GM12878 (cell line): ENCODE data around the gene C3orf20. TPM values are rescaled to one million over a fixed set of nuclear protein-coding genes. Genes with fewer than 3 reads are reported as not detected.

ENCODE experiments used
- ATAC-seq: fragments of 200-7000 bp; cut with Tn5 transposase; 3 replicates; pipeline ENCODE4 v1.9.1; 2020; ENCODE audit warnings: mild to moderate bottlenecking, moderate library complexity
- BruUV-seq: library from RNA; stranded (reverse); fragments of 400-500 nt; replicated peaks from 2 replicates; lab custom pipeline; 2021; lab: Mats Ljungman, UMichigan
- CTCF ChIA-PET: fragments of 300-600 bp; sonication (Branson Sonifier 250); formaldehyde crosslinking; extraction: SDS; loops from one replicate; lab custom pipeline; 2021; ENCODE audit warnings: inconsistent platforms; lab: Yijun Ruan, JAX
- POLR2A ChIA-PET: fragments of 350-600 bp; formaldehyde crosslinking; extraction: SDS; loops from one replicate; lab custom pipeline; 2021; ENCODE audit warnings: inconsistent platforms; lab: Charles Lee
- RAD21 ChIA-PET: fragments of 300-600 bp; sonication (Branson Sonifier 250); formaldehyde crosslinking; loops from one replicate; lab custom pipeline; 2023; ENCODE audit warnings: antibody characterized with exemption; ENCODE audit not compliant: unreplicated experiment; lab: Charles Lee
- SMC1A ChIA-PET: fragments of 300-600 bp; sonication (Branson Sonifier 250); formaldehyde crosslinking; loops from one replicate; lab custom pipeline; 2023; ENCODE audit not compliant: unreplicated experiment, uncharacterized antibody; lab: Charles Lee
- DNase-seq: peaks from one replicate; pipeline ENCODE4 v3.0.0-alpha.2; 2011; ENCODE audit warnings: low read depth, low spot score
- FAIRE-seq: peaks from 3 replicates; lab custom pipeline; 2011; peaks lifted over from hg19 to GRCh38; lab: Jason Lieb, UNC
- H2AFZ ChIP-seq: 2 replicates; pipeline ENCODE4 v1.6.0; 2011; ENCODE audit warnings: low read depth, low read length, control low read depth; ENCODE audit not compliant: control insufficient read depth
- H3K27ac ChIP-seq: 2 replicates; pipeline ENCODE4 v1.5.1; 2011; ENCODE audit warnings: control low read depth; ENCODE audit not compliant: control insufficient read depth, insufficient read depth
- H3K27me3 ChIP-seq, 2 experiments: replicated peaks in 1 of 2; 2 replicates each; pipeline versions ENCODE4 v1.6.0 to v1.6.1; 2011; ENCODE audit warnings: low read length in 1 of 2; ENCODE audit not compliant: control insufficient read depth in 2 of 2, insufficient read depth in 2 of 2
- H3K36me3 ChIP-seq, 2 experiments: 2 replicates each; pipeline ENCODE4 v1.5.1; 2011; ENCODE audit warnings: low read length in 1 of 2; ENCODE audit not compliant: control insufficient read depth in 2 of 2, insufficient read depth in 2 of 2
- H3K4me1 ChIP-seq: 2 replicates; pipeline ENCODE4 v1.6.1; 2011; ENCODE audit warnings: mild to moderate bottlenecking, low read length, moderate library complexity, mixed read lengths; ENCODE audit not compliant: control insufficient read depth, insufficient read depth
- H3K4me2 ChIP-seq: 2 replicates; pipeline ENCODE4 v1.6.0; 2011; ENCODE audit warnings: control low read depth; ENCODE audit not compliant: control insufficient read depth, insufficient read depth
- H3K4me3 ChIP-seq: fragments of 200-600 bp; sonication (generic); 2 replicates; pipeline ENCODE4 v1.5.1; 2016
- H3K79me2 ChIP-seq: 2 replicates; pipeline ENCODE4 v1.6.0; 2011; ENCODE audit warnings: low read length; ENCODE audit not compliant: control insufficient read depth, insufficient read depth
- H3K9ac ChIP-seq: 2 replicates; pipeline ENCODE4 v1.8.0; 2011; ENCODE audit warnings: low read length, control low read depth, mixed read lengths; ENCODE audit not compliant: control insufficient read depth, insufficient read depth
- H3K9me3 ChIP-seq: replicated peaks from 3 replicates; pipeline ENCODE4 v1.5.1; 2011; ENCODE audit warnings: mild to moderate bottlenecking, low read length; ENCODE audit not compliant: control insufficient read depth, insufficient read depth
- H4K20me1 ChIP-seq: 2 replicates; pipeline ENCODE4 v1.6.0; 2011; ENCODE audit not compliant: control insufficient read depth, insufficient read depth
- BACH1 ChIP-seq: fragments of 450-650 bp; IDR thresholded peaks from 2 replicates; pipeline ENCODE4 v1.6.1; 2017; ENCODE audit warnings: mild to moderate bottlenecking, borderline replicate concordance
- CBX5 ChIP-seq: sonication (generic); IDR thresholded peaks from 2 replicates; pipeline ENCODE4 v1.6.1; 2016; ENCODE audit warnings: low read depth, moderate library complexity, mild to moderate bottlenecking, inconsistent platforms
- CHD1 ChIP-seq: IDR thresholded peaks from 2 replicates; pipeline ENCODE4 v1.6.1; 2012; ENCODE audit warnings: low read depth, low read length, improper control_type of control experiment
- CREM ChIP-seq: IDR thresholded peaks from 2 replicates; pipeline ENCODE4 v1.6.1; 2014; ENCODE audit warnings: antibody characterized with exemption, low read depth
- MTA2 ChIP-seq: fragments of 450-650 bp; IDR thresholded peaks from 2 replicates; pipeline ENCODE4 v1.6.1; 2016; ENCODE audit warnings: low read depth, mild to moderate bottlenecking, moderate library complexity
- MXI1 ChIP-seq: fragments of 150-350 bp; IDR thresholded peaks from 2 replicates; pipeline ENCODE4 v1.6.1; 2011; ENCODE audit warnings: low read depth, mild to moderate bottlenecking, inconsistent platforms, low read length, improper control_type of control experiment
- NRF1 ChIP-seq: conservative IDR thresholded peaks from 2 replicates; pipeline ENCODE4 v1.6.1; 2011; ENCODE audit warnings: mild to moderate bottlenecking, low read depth, low read length, improper control_type of control experiment
- RB1 ChIP-seq: fragments of 450-650 bp; formaldehyde crosslinking; IDR thresholded peaks from 2 replicates; pipeline ENCODE4 v1.6.1; 2017; ENCODE audit warnings: mild to moderate bottlenecking, borderline replicate concordance
- RBBP5 ChIP-seq: fragments of 200-600 bp; sonication (generic); conservative IDR thresholded peaks from 2 replicates; pipeline ENCODE4 v1.6.1; 2016
- RUNX3 ChIP-seq: IDR thresholded peaks from 2 replicates; pipeline ENCODE4 v1.6.1; 2012; ENCODE audit warnings: low read length, inconsistent platforms
- SMAD5 ChIP-seq: IDR thresholded peaks from 2 replicates; pipeline ENCODE4 v1.6.1; 2016; ENCODE audit warnings: antibody characterized with exemption, low read depth
- SMC3 ChIP-seq: IDR thresholded peaks from 2 replicates; pipeline ENCODE4 v1.6.1; 2011; ENCODE audit warnings: low read length, improper control_type of control experiment, borderline replicate concordance
- STAT3 ChIP-seq: IDR thresholded peaks from 2 replicates; pipeline ENCODE4 v1.6.1; 2011; ENCODE audit warnings: low read depth, low read length, improper control_type of control experiment
- SUPT20H ChIP-seq: IDR thresholded peaks from 2 replicates; pipeline ENCODE4 v1.6.1; 2011; ENCODE audit warnings: low read depth, mild to moderate bottlenecking, low read length, moderate library complexity, borderline replicate concordance; ENCODE audit not compliant: control insufficient read depth
- TBL1XR1 ChIP-seq: IDR thresholded peaks from 2 replicates; pipeline ENCODE4 v1.6.1; 2012; ENCODE audit warnings: low read depth, low read length, improper control_type of control experiment
- YBX1 ChIP-seq: fragments of 450-650 bp; IDR thresholded peaks from 2 replicates; pipeline ENCODE4 v1.6.1; 2016; ENCODE audit warnings: antibody characterized with exemption
- WGBS: methylation state at CpG from one replicate; pipeline ENCODE4 v1.1.6; 2016; ENCODE audit warnings: low lambda C conversion rate; ENCODE audit not compliant: insufficient replicate concordance, insufficient coverage; ENCODE audit errors: missing lambda C conversion rate; 5-methylcytosine and 5-hydroxymethylcytosine counted together
- in situ Hi-C: fragments of 300-500 bp; cut with MboI; formaldehyde crosslinking; loops from 9 replicates; pipeline ENCODE4 v1.14.3; 2018; ENCODE audit warnings: mixed read lengths
- intact Hi-C: fragments of 100-400 bp; cut with micrococcal nuclease; formaldehyde crosslinking; loops from one replicate; pipeline ENCODE4 v1.14.2; 2022; ENCODE audit not compliant: unreplicated experiment
- polyA plus RNA-seq, 11 experiments: library from polyadenylated mRNA; depleted of rRNA in 4 of 11; unstranded in 6 of 11; stranded (reverse) in 5 of 11; fragments of >200 nt; fragmentation: Nextera tagmentation in 4 of 11; fragmentation: Illumina TruSeq in 1 of 11; extraction: Ambion mirVana in 4 of 11; extraction: Trizol in 1 of 11; gene quantifications; 1 replicate in 1 of 11; 2 replicates in 10 of 11; pipeline versions ENCODE4 v1.2.1 to v1.2.3, GENCODE V29; 2011 to 2016; ENCODE audit warnings: inconsistent platforms in 2 of 11, missing spikeins in 2 of 11, low read depth in 1 of 11
- total RNA-seq, 4 experiments: library from RNA; depleted of rRNA in 3 of 4; stranded (reverse); fragments of >200 nt in 3 of 4; fragmentation: Illumina TruSeq in 1 of 4; extraction: Trizol in 1 of 4; gene quantifications; 2 replicates each; pipeline versions ENCODE4 v1.2.1 to v1.2.3, GENCODE V29; 2013 to 2021
- TF ChIP-seq, protein P1 (sequence below): fragments of 450-650 bp; formaldehyde crosslinking; IDR thresholded peaks from 2 replicates; pipeline ENCODE4 v1.5.0; 2022; ENCODE audit warnings: mild to moderate bottlenecking, missing genetic modification characterization
- TF ChIP-seq, protein P2 (sequence below): fragments of 450-650 bp; conservative IDR thresholded peaks from 2 replicates; pipeline ENCODE4 v1.6.1; 2017; ENCODE audit warnings: mild to moderate bottlenecking, moderate library complexity

C3orf20 gene
- total and polyA plus RNA-seq, 10 of the 15 experiments (the other 5 are each of a cell fraction or from before 2014, with no cell fraction given): 0.05 to 2.9 (median 1.0) TPM

DNA sequence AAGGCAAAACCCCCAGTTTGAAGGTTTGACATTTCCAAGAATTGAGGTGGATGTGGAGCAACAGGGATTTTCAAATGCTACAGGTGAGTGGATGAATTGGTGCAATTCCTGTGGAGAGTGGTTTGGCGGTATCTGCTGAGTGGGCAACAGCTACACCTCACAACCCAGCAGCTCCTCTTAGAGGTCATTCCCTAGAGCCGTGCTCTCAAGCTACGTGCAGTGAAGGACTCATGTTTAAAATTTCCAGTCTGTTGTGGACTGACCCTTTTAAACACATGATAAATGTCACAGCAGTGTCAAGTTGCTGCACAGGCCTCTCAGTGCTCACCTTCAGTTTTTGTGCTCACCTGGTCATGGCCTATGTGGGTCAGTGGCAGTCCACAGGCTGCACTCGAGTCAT is 9.5 kb downstream of the C3orf20 start:
- ChIA-PET POLR2A (no interaction called here), SMC1A (interaction anchor here (0.6 to 10.1 kb wide), 2 partner anchors 12 to 95 kb away, joined by 3 to 86 read pairs; no protein-coding TSS in a partner anchor), RAD21 (interaction anchor here (0.7 kb wide), 1 partner anchor 49 kb away, joined by 3 read pairs; no protein-coding TSS in a partner anchor), CTCF (interaction anchor here (0.6 to 1.2 kb wide), 2 partner anchors 11 to 98 kb away, joined by 3 read pairs; no protein-coding TSS in a partner anchor)
- Histone ChIP-seq H3K27ac (no peak overlapping the region), H3K9ac (no peak overlapping the region), H3K4me1 (peaks cover 31% of the 10 kb centered on the region), H2AFZ (no peak overlapping the region), H3K27me3 (no peaks in the 10 kb centered on the region), H3K4me3 (no peak overlapping the region), H3K36me3 (no peaks in the 10 kb centered on the region), H3K9me3 (no peaks in the 10 kb centered on the region; the same call in 2 of the 3 replicates), H4K20me1 (no peaks in the 10 kb centered on the region), H3K79me2 (no peaks in the 10 kb centered on the region), H3K4me2 (no peak overlapping the region)
- no TSS peak for BruUV-seq
- WGBS: 98% methylated on average over 4 of the region's 4 CpGs
- FAIRE-seq: no peak
- no peak for DNase-seq
- in situ Hi-C loops: no loop called here
- TF ChIP-seq CBX5: no peak
- TF ChIP-seq SMC3: no peak
- no peak for TF ChIP-seq SMAD5
- no peak for TF ChIP-seq RBBP5
- no peak for TF ChIP-seq RB1
- TF ChIP-seq YBX1: no peak
- TF ChIP-seq TBL1XR1: no peak
- TF ChIP-seq NRF1: no peak
- TF ChIP-seq, protein P1, sequence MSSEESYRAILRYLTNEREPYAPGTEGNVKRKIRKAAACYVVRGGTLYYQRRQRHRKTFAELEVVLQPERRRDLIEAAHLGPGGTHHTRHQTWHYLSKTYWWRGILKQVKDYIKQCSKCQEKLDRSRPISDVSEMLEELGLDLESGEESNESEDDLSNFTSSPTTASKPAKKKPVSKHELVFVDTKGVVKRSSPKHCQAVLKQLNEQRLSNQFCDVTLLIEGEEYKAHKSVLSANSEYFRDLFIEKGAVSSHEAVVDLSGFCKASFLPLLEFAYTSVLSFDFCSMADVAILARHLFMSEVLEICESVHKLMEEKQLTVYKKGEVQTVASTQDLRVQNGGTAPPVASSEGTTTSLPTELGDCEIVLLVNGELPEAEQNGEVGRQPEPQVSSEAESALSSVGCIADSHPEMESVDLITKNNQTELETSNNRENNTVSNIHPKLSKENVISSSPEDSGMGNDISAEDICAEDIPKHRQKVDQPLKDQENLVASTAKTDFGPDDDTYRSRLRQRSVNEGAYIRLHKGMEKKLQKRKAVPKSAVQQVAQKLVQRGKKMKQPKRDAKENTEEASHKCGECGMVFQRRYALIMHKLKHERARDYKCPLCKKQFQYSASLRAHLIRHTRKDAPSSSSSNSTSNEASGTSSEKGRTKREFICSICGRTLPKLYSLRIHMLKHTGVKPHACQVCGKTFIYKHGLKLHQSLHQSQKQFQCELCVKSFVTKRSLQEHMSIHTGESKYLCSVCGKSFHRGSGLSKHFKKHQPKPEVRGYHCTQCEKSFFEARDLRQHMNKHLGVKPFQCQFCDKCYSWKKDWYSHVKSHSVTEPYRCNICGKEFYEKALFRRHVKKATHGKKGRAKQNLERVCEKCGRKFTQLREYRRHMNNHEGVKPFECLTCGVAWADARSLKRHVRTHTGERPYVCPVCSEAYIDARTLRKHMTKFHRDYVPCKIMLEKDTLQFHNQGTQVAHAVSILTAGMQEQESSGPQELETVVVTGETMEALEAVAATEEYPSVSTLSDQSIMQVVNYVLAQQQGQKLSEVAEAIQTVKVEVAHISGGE (CRISPR knock-in tag): no peak
- TF ChIP-seq CHD1: no peak
- no peak for TF ChIP-seq BACH1
- TF ChIP-seq STAT3: no peak
- no peak for TF ChIP-seq MXI1
- TF ChIP-seq, protein P2, sequence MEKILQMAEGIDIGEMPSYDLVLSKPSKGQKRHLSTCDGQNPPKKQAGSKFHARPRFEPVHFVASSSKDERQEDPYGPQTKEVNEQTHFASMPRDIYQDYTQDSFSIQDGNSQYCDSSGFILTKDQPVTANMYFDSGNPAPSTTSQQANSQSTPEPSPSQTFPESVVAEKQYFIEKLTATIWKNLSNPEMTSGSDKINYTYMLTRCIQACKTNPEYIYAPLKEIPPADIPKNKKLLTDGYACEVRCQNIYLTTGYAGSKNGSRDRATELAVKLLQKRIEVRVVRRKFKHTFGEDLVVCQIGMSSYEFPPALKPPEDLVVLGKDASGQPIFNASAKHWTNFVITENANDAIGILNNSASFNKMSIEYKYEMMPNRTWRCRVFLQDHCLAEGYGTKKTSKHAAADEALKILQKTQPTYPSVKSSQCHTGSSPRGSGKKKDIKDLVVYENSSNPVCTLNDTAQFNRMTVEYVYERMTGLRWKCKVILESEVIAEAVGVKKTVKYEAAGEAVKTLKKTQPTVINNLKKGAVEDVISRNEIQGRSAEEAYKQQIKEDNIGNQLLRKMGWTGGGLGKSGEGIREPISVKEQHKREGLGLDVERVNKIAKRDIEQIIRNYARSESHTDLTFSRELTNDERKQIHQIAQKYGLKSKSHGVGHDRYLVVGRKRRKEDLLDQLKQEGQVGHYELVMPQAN: no peak
- no peak for TF ChIP-seq SUPT20H
- no peak for TF ChIP-seq CREM
- no peak for TF ChIP-seq RUNX3
- no peak for TF ChIP-seq MTA2
- intact Hi-C loops: no loop called here
- ATAC-seq: no peak
